SK-MEL-5 (cell line): Measurements from ENCODE around the gene SDK1. TPM values are rescaled to one million over a fixed set of nuclear protein-coding genes. Genes with fewer than 3 reads are reported as not detected.

Source experiments
- DNase-seq: peaks from one replicate; pipeline ENCODE4 v3.0.0-alpha.2; 2016; ENCODE audit warnings: low read depth, low spot score
- in situ Hi-C: cut with HindIII; loops from 2 replicates; pipeline ENCODE4 v1.10.0; 2016; ENCODE audit warnings: low sequenced_read_pairs, high pct_unique_total_duplicates, low pct_unique_long_range_greater_than_20kb
- total RNA-seq: library from RNA; depleted of rRNA; stranded (reverse); fragments of >200 nt; shearing (Covaris generic); gene quantifications from 2 replicates; pipeline ENCODE4 v1.2.3, GENCODE V29; 2014

The SDK1 gene
- total RNA-seq, 1 experiment from 2014 or later: 0.13 TPM

- no peak for DNase-seq
- in situ Hi-C loops: no loop called here
Observed at GRCh38 chr7:4049202-4049601, 748.1 kb downstream of the SDK1 start.

GRCh38 chr7:4050126-4050660 is 749.1 kb downstream of the SDK1 start:
- no peak for DNase-seq
- in situ Hi-C loops: no loop called here

GRCh38 chr7:4051696-4052095 is 750.6 kb downstream of the SDK1 start:
- no peak for DNase-seq

GRCh38 chr7:4052130-4052529 is 751.1 kb downstream of the SDK1 start:
- in situ Hi-C loops: no loop called here
- DNase-seq: no peak

More at GRCh38 chr7:4051696-4052095, 750.6 kb downstream of the SDK1 start:
- in situ Hi-C loops: no loop called here

- no peak for DNase-seq
- in situ Hi-C loops: no loop called here
Observed at GRCh38 chr7:4054158-4054557, 753.1 kb downstream of the SDK1 start.

GRCh38 chr7:4056552-4057288 is 755.7 kb downstream of the SDK1 start:
- no peak for DNase-seq
- in situ Hi-C loops: no loop called here

- in situ Hi-C loops: no loop called here
- DNase-seq: no peak
Observed at GRCh38 chr7:4057289-4057616, 756.2 kb downstream of the SDK1 start.

- in situ Hi-C loops: no loop called here
- no peak for DNase-seq
Observed at GRCh38 chr7:4058158-4058557, 757.1 kb downstream of the SDK1 start.

GRCh38 chr7:4065190-4065589 is 764.1 kb downstream of the SDK1 start:
- in situ Hi-C loops: no loop called here
- DNase-seq: no peak

GRCh38 chr7:4066206-4066605 is 765.2 kb downstream of the SDK1 start:
- in situ Hi-C loops: no loop called here
- DNase-seq: no peak

GRCh38 chr7:4066626-4067475 is 765.8 kb downstream of the SDK1 start:
- in situ Hi-C loops: no loop called here
- DNase-seq: no peak

- DNase-seq: no peak
- in situ Hi-C loops: no loop called here
Observed at GRCh38 chr7:4067476-4067760, 766.4 kb downstream of the SDK1 start.

GRCh38 chr7:4067874-4068273 is 766.8 kb downstream of the SDK1 start:
- no peak for DNase-seq
- in situ Hi-C loops: no loop called here

GRCh38 chr7:4068286-4068685 is 767.2 kb downstream of the SDK1 start:
- no peak for DNase-seq
- in situ Hi-C loops: no loop called here

- in situ Hi-C loops: no loop called here
- DNase-seq: no peak
Observed at GRCh38 chr7:4069268-4070095, 768.4 kb downstream of the SDK1 start.

- in situ Hi-C loops: no loop called here
- no peak for DNase-seq
Observed at GRCh38 chr7:4070214-4070613, 769.2 kb downstream of the SDK1 start.

GRCh38 chr7:4071370-4072058 is 770.5 kb downstream of the SDK1 start:
- in situ Hi-C loops: no loop called here
- DNase-seq: no peak
